Measurements from ENCODE around the gene KIF25. TPM values are rescaled to one million over a fixed set of nuclear protein-coding genes. Genes with fewer than 3 reads are reported as not detected.
"Not testable (repeated sequence)": the region's sequence is repeated elsewhere in the genome, so short reads cannot be mapped to it uniquely, and the experiment has no call there.

Gene KIF25
- total RNA-seq, 1 experiment from 2014 or later: 0.39 TPM

DNA sequence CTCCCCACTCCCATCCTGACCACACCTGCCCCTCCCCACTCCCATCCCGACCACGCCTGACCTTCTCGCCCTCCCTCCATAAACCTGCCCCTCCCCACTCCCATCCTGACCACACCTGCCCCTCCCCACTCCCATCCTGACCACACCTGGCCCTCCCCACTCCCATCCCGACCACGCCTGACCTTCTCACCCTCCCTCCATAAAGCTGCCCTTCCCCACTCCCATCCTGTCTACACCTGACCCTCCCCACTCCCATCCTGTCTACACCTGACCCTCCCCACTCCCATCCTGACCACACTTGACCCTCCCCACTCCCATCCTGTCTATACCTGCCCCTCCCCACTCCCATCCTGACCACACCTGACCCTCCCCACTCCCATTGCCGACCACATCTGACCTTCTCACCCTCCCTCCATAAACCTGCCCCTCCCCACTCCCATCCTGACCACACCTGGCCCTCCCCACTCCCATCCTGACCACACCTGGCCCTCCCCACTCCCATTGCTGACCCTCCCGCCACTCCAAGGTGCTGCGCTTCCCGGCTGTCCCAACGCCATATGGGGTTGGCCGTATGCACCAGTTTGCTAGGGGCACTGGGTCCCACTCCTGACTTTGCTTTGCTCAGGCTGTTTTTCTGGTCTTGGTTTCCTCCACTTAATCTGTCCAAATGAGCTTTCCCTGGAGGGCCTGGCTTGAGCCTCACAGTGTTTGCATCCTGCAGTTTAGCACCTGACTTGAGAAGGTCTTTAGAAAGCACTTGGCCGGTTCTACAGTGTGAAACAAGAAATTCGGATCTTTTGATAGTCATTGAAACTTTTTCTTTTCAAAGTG is 2.9 kb downstream of the KIF25 start:
- BruUV-seq (replicated peaks): no TSS peak
- Histone ChIP-seq H3K9me3 (ENCODE audit: low read depth, low read length, poor library complexity, severe bottlenecking) (no peaks in the 10 kb centered on the region), H3K4me1 (ENCODE audit: insufficient read depth, low read length, poor library complexity, severe bottlenecking) (peaks cover 18% of the 10 kb centered on the region), H3K27ac (ENCODE audit: low read depth, low read length, poor library complexity, severe bottlenecking) (no peak overlapping the region), H3K36me3 (ENCODE audit: insufficient read depth, low read length, poor library complexity, severe bottlenecking) (no peaks in the 10 kb centered on the region), H3K27me3 (replicated peaks; ENCODE audit: insufficient read depth, low read depth, low read length, poor library complexity) (no peaks in the 10 kb centered on the region), H3K4me3 (ENCODE audit: low read depth, low read length, poor library complexity, severe bottlenecking) (no peak overlapping the region)
- no peak for DNase-seq (ENCODE audit: low spot score)
- POLR2A ChIA-PET (ENCODE audit: low non-redundant PET): no interaction called here
- intact Hi-C loops (cut with micrococcal nuclease; ENCODE audit: unreplicated experiment): no loop called here
- CTCF ChIA-PET: no interaction called here
- TF ChIP-seq EZH2 (IDR thresholded peaks at IDR 0.05; ENCODE audit: borderline replicate concordance, low read depth, low read length, poor library complexity, severe bottlenecking): no peak
- TF ChIP-seq, protein P1, sequence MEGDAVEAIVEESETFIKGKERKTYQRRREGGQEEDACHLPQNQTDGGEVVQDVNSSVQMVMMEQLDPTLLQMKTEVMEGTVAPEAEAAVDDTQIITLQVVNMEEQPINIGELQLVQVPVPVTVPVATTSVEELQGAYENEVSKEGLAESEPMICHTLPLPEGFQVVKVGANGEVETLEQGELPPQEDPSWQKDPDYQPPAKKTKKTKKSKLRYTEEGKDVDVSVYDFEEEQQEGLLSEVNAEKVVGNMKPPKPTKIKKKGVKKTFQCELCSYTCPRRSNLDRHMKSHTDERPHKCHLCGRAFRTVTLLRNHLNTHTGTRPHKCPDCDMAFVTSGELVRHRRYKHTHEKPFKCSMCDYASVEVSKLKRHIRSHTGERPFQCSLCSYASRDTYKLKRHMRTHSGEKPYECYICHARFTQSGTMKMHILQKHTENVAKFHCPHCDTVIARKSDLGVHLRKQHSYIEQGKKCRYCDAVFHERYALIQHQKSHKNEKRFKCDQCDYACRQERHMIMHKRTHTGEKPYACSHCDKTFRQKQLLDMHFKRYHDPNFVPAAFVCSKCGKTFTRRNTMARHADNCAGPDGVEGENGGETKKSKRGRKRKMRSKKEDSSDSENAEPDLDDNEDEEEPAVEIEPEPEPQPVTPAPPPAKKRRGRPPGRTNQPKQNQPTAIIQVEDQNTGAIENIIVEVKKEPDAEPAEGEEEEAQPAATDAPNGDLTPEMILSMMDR (conservative IDR thresholded peaks at IDR 0.05; ENCODE audit: low read depth, low read length): no peak

GRCh38 chr6:168001029-168001332 is 3.5 kb downstream of the KIF25 start:
- no peak overlapping the region for H3K4me3 ChIP-seq (ENCODE audit: low read depth, low read length, poor library complexity, severe bottlenecking)
- BruUV-seq (replicated peaks): no TSS peak
- intact Hi-C loops (cut with micrococcal nuclease; ENCODE audit: unreplicated experiment): no loop called here
- CTCF ChIA-PET: no interaction called here
- no peak for DNase-seq (ENCODE audit: low spot score)
- H3K27me3 ChIP-seq (replicated peaks; ENCODE audit: insufficient read depth, low read depth, low read length, poor library complexity): no peaks in the 10 kb centered on the region
- H3K36me3 ChIP-seq (ENCODE audit: insufficient read depth, low read length, poor library complexity, severe bottlenecking): no peaks in the 10 kb centered on the region
- H3K27ac ChIP-seq (ENCODE audit: low read depth, low read length, poor library complexity, severe bottlenecking): no peak overlapping the region
- no peak for TF ChIP-seq EZH2 (IDR thresholded peaks at IDR 0.05; ENCODE audit: borderline replicate concordance, low read depth, low read length, poor library complexity, severe bottlenecking)
- TF ChIP-seq, protein P1 (conservative IDR thresholded peaks at IDR 0.05; ENCODE audit: low read depth, low read length): no peak
- POLR2A ChIA-PET (ENCODE audit: low non-redundant PET): no interaction called here
- peaks cover 18% of the 10 kb centered on the region for H3K4me1 ChIP-seq (ENCODE audit: insufficient read depth, low read length, poor library complexity, severe bottlenecking)
- H3K9me3 ChIP-seq (ENCODE audit: low read depth, low read length, poor library complexity, severe bottlenecking): no peaks in the 10 kb centered on the region

DNA sequence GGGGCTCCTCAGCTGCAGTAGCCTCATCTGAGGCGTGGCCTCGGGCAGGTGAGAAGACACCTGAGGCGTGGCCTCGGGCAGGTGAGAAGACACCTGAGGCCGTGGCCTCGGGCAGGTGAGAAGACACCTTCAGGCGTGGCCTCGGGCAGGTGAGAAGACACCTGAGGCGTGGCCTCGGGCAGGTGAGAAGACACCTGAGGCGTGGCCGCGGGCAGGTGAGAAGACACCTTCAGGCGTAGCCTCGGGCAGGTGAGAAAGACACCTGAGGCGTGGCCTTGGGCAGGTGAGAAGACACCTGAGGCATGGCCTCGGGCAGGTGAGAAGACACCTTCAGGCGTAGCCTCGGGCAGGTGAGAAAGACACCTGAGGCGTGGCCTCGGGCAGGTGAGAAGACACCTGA is 4.0 kb downstream of the KIF25 start:
- H3K27ac ChIP-seq (ENCODE audit: low read depth, low read length, poor library complexity, severe bottlenecking); H3K27me3 ChIP-seq (replicated peaks; ENCODE audit: insufficient read depth, low read depth, low read length, poor library complexity); H3K9me3 ChIP-seq (ENCODE audit: low read depth, low read length, poor library complexity, severe bottlenecking); intact Hi-C loops (cut with micrococcal nuclease; ENCODE audit: unreplicated experiment); DNase-seq (ENCODE audit: low spot score); H3K36me3 ChIP-seq (ENCODE audit: insufficient read depth, low read length, poor library complexity, severe bottlenecking); H3K4me3 ChIP-seq (ENCODE audit: low read depth, low read length, poor library complexity, severe bottlenecking); POLR2A ChIA-PET (ENCODE audit: low non-redundant PET); BruUV-seq (replicated peaks); CTCF ChIA-PET: not testable (repeated sequence)
- H3K4me1 ChIP-seq (ENCODE audit: insufficient read depth, low read length, poor library complexity, severe bottlenecking): peaks cover 18% of the 10 kb centered on the region

DNA sequence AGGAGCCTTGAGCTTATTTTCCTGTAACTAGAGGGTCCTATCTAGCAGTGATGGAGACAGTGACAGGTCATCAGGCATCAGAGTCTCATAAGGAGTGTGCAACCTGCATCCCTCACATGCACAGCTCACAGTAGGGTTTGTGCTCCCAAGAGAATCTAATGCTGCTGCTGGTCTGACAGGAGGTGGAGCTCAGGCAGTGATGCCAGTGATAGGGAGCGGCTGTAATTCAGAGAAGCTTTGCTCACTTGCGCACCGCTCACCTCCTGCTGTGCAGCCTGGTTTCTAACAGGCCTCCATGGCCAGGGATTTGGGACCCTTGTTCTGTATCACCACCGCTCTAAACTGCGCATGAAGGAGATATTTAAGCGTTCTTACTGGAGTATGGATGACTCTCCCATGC is 5.3 kb downstream of the KIF25 start:
- no peak for TF ChIP-seq EZH2 (IDR thresholded peaks at IDR 0.05; ENCODE audit: borderline replicate concordance, low read depth, low read length, poor library complexity, severe bottlenecking)
- TF ChIP-seq, protein P1 (conservative IDR thresholded peaks at IDR 0.05; ENCODE audit: low read depth, low read length): no peak
- DNase-seq (ENCODE audit: low spot score): peak; percentile 15
- H3K36me3 ChIP-seq (ENCODE audit: insufficient read depth, low read length, poor library complexity, severe bottlenecking): no peaks in the 10 kb centered on the region
- ChIA-PET CTCF (no interaction called here), POLR2A (ENCODE audit: low non-redundant PET) (no interaction called here)
- H3K4me1 ChIP-seq (ENCODE audit: insufficient read depth, low read length, poor library complexity, severe bottlenecking): peaks cover 18% of the 10 kb centered on the region
- BruUV-seq (replicated peaks): no TSS peak
- no peak overlapping the region for H3K4me3 ChIP-seq (ENCODE audit: low read depth, low read length, poor library complexity, severe bottlenecking)
- no peaks in the 10 kb centered on the region for H3K9me3 ChIP-seq (ENCODE audit: low read depth, low read length, poor library complexity, severe bottlenecking)
- intact Hi-C loops (cut with micrococcal nuclease; ENCODE audit: unreplicated experiment): no loop called here
- no peaks in the 10 kb centered on the region for H3K27me3 ChIP-seq (replicated peaks; ENCODE audit: insufficient read depth, low read depth, low read length, poor library complexity)
- H3K27ac ChIP-seq (ENCODE audit: low read depth, low read length, poor library complexity, severe bottlenecking): no peak overlapping the region
